ENCODE measurements around the gene NKX2-1.
"Not testable (repeated sequence)": the region's sequence is repeated elsewhere in the genome, so short reads cannot be mapped to it uniquely, and the experiment has no call there.

Gene NKX2-1

DNA sequence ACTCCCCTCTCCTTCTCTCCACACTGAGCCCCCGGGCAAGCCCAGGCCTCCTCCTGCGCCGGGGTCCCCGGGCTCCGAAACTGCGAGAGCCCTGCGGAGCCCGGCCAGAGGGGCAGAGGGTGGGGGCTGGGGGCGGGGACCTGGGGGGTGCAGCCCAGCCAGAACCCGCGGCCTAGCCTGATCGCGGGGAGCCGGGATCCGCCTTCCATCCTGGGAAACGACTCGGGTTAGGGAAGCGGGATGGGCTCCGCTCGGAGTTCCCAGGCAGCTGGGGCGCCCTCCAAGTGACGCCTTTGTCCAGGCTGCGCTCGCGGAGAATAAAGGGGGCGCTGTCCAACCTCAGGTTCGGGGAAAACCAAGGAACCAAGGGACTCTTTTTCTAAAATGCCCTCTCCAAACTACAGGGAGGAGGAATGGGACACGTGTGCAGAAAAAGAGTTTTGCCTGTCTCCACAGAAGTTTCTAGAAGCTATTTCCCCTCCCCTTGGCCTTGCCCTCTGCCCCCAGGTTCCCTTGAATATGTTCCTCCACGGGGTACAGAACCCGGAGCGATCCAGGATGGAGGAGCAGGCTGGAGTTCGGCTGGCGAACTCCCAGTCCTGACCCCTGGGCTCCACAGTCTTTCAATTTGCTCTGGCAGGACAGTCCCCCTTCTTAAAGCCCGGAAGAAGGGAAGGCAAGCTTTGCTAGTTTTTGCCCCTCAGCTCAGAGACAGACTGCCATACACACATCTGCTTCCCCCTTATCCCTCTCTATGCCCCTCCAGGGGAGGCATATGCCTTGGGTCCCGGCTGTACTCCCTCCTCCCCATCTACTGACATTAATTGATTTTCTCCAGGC lies 13.9 kb downstream of the NKX2-1 start:
- no peak for DNase-seq (ENCODE audit: low read depth)

DNA sequence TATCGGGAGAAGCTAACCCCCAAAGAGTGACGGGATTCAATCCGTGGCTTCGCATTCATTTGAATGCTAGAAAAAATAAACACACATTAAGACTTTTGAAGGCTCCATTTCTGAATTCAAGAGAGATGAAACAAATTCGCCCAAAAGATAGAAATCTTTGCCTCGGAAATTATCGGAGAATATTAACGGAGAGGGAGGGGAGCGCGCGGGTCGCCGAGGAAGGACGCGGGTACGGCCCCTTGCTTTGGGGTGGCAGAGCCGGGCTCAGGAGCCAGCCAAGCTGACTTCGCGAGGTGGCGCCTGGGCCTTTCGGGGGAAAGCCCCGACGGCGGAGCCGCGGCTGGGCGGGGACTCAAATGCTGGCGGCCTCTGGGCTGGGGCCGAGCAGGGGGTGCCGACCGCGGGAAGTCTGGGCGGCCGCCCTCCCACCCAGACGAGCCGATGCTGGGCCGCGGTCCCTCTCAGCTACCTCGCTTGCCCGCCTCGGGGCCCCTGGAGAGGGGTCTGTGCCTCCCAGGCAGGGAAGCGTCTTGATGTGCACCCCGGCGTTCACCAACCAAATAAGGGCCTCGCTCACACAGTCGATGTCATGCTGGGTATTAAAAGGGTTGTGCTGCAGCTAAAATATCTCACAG lies 14.7 kb downstream of the NKX2-1 start:
- DNase-seq (ENCODE audit: low read depth), result no peak

DNA sequence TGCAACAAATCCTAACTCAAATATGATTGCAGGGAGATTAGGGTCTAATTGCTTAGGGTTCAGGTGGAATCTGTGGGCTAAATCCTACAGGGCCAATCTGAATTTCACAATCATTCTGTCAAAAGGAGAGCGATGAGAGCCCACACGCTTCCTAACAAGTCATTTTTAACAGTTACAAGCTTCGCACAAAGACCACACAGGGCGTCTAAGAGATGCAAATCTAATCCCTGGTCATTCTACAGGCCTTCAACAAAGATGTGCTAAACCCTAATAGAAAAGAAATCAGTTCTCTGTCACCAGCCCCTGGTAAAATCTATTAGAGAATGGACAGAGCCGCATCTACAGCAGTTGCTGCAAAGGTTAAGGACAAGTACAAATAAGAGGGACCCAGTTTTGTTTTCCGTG lies 15.3 kb downstream of the NKX2-1 start:
- no peak for DNase-seq (ENCODE audit: low read depth)

DNA sequence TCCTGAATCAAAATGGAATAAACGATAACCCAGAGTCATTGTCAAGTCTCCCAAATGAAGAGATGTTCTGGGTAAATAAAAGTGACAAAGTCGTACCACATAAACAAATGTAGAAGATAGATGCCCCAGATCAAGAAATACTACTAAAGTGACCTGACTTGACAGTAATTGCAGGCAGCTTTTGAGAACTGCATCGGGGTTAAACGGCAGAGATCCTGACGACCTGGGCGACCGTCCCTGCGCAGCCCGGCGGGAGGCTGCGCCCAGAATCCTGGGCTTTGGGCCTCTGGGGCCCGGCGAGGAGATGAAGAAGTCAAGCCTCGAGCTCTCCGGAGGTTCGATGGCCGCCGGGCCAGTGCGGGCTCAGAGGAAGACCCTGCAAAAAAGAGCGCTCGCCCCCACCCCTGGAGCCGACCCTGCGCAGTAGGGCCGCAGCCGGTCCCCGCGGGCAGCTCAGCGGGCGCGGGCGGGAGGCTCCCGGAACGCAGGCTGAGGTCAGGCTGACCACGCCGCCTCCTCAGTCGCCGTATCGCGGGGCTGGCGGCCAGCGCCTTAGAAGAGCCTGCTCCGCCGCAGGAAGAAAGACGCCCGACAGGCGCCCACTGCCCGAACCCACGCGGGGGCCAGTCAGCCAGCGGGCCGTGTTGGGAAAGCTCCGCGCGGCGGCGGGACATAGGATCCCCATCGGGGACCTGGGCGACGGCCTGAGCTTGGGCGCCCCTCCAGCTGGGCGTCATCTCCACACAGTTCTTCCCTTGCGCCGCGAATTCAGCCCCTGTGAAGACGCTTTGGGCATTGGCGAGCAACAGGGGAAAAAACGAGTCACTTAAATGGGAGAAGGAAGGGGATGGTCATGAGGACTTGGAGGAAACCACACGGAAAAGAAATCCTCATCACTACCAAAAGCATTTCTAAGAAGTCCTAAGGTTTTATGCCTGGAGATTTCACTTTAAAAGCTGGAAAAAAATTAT lies 16.0 kb downstream of the NKX2-1 start:
- no peak for DNase-seq (ENCODE audit: low read depth)

GRCh38 chr14:36502558-36503508 lies 17.2 kb downstream of the NKX2-1 start:
- no peak for DNase-seq (ENCODE audit: low read depth)

DNA sequence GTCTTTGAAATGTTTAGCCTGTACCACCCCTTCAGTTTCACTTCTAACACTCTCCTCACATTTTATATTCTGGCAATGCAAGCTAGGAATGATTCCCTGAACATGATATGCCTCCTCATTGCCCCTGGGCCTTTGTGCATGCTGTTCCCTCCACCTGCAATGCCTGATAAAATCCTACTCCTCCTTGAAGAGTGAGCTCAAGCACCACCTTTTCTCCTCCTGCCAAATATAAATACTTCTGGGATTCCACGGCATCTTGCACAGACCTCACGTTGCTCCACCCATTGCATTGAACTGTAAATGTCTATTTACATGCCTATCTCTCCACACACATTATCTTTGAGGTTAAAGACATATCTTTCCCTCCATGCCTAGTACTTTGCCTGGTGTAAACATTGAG lies 21.1 kb downstream of the NKX2-1 start:
- DNase-seq (ENCODE audit: low read depth), result no peak

DNA sequence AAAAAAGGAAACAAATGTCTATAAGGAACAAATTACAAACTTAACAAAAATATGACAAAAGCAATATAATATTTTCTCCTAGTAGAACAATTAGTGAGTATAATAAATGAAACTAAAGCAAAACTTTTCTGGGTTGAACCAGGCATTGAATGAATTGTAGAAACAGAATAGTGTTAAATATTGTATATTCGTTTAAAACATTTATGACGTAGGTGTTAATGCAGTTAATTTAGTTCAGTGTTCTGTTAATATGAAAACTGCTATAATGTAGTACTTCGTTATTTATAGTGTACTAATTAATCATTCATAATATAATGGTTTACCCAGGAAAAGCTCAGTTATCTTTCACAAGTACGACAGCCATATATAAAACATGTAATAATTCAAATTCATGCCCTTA lies 23.7 kb downstream of the NKX2-1 start:
- no peak for DNase-seq (ENCODE audit: low read depth)

DNA sequence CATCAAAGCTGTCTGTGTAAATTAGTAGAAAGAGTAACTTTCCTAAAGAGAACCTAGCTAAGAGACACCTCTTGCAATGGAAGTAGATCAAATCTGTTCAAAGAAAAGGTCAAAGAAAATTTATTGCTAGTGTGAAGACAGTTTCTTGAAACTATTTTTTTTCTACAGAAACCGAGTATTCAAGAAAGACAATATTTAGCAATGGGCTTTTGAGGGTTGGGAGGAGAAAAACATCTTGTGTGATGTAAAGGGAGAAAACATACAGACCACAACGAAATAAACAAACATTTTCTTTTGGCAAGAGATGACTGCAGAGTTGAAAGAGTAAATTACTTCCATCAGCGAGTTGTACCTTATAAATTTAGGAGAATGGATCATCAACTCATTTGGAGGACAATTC lies 24.4 kb downstream of the NKX2-1 start:
- DNase-seq (ENCODE audit: low read depth), result no peak

- DNase-seq (ENCODE audit: low read depth), result no peak
Observed at GRCh38 chr14:36493761-36494160, 26.3 kb downstream of the NKX2-1 start.

- DNase-seq (ENCODE audit: low read depth), result no peak
Observed at GRCh38 chr14:36485773-36486172, 34.3 kb downstream of the NKX2-1 start.

DNA sequence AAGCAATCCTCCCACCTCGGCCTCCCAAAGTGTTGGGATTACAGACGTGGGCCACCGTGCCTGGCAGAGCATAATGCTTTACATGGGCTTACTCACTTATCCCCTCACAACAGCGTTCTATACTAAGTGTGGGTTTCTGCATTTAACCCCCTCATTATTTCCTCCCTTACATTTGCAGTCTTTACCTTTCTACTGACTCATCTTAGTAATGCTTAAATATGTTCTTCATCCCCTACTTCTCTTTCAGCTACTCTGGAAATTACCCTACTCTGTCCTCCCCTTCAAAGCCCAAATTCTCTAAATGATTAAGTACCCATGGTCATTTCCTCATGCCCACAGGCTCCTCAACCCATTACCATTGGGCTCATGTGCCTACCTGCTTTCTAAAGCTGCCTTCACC lies 40.7 kb downstream of the NKX2-1 start:
- DNase-seq (ENCODE audit: low read depth), result no peak

DNA sequence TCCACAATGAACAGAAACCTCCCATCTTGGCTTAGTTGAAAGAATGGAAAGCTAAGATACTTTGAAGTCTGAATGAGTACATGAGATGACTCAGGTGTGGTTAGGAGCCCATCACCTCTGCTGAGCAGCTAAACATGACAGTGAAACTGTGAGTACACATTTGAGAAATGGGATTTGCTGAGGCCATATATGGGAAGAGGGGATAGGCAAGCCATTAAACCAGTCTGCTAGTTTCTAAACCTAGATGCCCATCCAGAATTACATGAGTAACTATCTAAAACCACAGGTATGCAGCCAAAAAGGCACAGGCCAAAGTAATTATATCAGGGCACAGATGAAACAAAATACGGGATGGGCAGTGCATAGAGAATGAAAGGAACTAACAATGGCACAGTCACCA lies 41.2 kb downstream of the NKX2-1 start:
- no peak for DNase-seq (ENCODE audit: low read depth)

DNA sequence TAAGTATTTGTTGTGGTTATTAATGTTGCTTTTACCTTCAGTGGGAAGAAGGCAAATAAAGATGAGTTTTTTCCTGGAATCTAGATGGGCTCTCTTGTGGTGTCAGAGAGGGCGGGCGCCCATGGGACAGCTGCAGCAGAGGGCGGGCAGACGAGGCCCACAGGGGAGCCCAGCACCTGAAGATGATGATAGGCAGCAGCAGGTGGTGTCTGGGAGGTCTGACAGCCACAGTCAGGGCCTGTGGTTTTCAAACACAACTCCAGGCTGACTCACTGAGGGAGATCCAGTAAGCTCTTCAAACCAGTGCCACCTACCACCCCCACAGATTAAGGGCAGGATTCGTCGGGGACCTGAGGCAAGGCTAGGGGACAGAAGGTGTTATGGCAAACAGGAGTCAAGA lies 42.8 kb downstream of the NKX2-1 start:
- no peak for DNase-seq (ENCODE audit: low read depth)

GRCh38 chr14:36476061-36476460 lies 44.0 kb downstream of the NKX2-1 start:
- not testable (repeated sequence) for DNase-seq (ENCODE audit: low read depth)

GRCh38 chr14:36474593-36474992 lies 45.4 kb downstream of the NKX2-1 start:
- no peak for DNase-seq (ENCODE audit: low read depth)

DNA sequence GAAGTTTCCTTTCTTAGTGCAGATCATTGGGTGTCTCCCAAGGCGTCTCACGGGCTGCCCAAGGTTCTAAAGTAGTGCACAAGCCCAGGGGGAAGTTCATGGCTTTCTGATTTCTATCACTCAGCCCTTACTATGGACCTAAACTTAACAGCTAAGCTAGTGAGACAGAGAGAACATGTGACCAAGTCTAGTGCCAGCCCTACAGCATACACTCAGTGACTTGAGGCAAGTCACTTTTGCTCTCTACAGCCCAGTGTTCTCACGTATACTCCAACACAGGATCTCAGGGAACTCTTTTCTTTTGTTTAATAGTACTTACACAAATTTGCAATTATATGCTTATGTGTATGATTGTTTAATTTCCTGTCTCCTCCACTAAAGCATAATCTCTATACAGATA lies 48.6 kb downstream of the NKX2-1 start:
- no peak for DNase-seq (ENCODE audit: low read depth)

GRCh38 chr14:36467332-36467731 lies 52.7 kb downstream of the NKX2-1 start:
- no peak for DNase-seq (ENCODE audit: low read depth)

Data from iris pigment epithelial cell (primary cell).